Measurements from ENCODE around the gene MYO5B.

MYO5B gene

GRCh38 chr18:50187659-50188058 is 7.3 kb downstream of the MYO5B start:
- DNase-seq, result no peak

DNA sequence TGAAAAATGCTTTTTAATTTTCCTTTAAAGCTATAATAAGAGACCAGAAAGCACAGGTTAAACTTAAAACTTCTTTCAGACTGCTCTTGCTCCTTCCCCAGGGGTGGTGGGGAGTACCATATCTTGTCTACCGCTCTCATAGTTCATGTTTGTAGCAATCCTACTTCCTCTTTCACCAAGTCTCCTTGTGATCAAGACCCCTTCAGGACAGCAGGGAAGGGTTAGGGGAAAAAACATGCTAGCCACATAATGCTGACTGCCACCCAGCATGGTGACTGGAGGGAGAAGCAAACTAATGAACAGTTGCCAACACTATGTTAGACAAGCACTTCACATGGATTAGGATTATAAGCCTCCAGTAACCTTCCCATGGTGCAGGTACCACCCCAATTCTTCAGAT is 8.6 kb downstream of the MYO5B start:
- no peak for DNase-seq

- no peak for DNase-seq
Observed at GRCh38 chr18:50183556-50183955, 11.4 kb downstream of the MYO5B start.

DNA sequence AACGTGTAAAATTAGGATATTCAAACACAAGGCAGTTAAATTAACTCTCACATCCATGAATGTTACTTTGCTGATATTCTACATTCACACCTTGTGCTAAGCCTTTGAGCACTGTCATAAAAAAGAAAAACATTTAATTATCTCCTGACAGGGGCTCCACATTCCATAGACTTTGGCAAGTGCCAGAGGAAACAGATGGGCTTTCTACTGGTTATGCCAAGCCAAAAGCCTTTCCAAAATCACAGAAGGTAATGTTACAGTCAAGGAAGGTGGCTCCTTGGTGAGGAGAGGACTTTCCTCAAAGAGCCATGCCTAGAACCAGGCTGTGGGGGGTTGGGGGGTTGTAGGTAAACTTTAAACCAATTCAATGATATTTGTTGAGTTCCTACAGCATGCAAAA is 12.4 kb downstream of the MYO5B start:
- no peak for DNase-seq

DNA sequence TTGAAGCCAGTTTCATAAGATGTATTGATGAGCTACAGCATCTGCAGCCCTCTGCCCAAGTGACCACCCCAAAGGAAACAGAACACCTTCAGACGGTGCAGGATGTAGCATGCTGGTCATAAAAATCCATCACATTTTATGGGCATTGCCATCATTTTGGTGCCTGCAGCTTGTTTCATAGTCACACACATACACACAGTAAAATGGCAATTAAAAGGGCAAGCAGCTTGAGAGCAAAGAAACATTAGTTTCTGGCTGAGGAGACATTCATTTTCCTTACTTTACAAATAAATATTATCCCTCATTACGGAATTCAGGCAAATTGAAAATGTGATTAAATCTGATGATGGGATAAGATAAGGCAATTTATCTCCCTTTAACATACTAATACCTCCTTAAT is 13.4 kb downstream of the MYO5B start:
- no peak for DNase-seq

DNA sequence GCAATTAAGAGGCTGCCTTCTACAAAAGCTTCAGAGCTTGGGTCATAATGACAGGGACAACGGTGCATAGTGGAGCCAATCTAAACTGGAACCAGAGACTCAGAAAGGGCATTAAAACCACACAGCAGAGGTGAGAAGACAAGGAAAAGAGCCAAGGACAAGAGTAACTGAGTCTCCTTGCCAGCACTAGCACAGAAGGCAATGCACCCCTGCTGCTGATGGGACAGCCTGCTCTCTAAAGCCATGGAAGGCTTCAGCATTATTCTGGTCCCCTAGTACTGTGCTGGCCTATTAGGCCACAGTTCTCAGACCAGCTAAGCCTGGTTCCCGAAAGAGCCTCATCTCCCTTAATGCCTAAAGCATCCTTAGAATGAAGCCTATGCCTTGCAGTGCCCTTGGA is 15.5 kb downstream of the MYO5B start:
- no peak for DNase-seq

DNA sequence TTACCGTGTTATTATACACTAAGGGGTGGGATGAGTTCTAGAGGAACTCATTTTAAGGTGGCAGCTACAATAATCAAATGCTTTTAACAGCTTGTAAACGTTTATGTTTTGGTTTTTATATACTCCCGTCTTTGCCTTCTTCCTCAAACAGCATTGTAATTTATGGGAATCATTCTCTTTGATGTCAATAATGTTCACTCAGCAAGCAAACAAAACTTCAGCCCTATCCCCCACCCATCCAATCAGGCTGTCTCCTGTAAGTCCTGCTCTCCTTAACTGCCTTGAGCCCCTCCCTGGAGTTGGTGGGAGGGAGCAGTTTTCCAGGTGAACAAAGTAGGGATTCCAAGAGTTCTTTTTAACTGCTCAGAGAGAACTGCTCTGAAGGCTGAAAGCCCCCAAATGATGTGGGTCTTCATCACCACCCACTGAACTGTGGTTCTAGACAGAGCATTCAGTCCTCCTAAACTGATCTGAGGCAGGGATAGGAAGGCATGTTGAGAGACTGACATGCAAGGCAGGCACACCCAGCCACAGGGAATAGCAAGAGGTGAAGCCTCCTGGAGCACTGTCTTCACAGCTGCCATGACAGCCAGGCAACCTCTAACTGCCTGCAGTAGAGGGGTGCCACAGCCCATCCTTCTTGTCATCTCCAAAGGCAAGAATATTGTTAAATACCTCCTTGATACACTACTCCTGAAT is 17.5 kb downstream of the MYO5B start:
- no peak for DNase-seq

DNA sequence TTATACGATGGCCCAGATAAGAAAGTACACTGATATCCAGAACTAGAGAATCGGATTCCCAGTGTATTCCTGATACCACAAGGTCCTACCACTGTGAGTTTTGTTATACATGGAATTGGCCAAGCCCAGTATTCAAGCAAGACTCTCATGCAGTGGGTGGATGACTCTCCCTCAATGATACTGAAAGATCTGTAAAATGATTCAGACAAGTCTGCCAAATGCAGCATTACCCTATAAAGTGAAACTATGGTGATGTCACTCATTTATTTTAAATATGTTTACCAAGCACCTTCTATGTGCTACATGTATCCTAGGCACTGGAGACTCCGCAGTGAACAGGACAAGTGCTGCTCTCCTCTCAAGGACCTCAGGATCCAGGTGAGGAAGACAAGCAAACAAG is 22.6 kb downstream of the MYO5B start:
- no peak for DNase-seq

DNA sequence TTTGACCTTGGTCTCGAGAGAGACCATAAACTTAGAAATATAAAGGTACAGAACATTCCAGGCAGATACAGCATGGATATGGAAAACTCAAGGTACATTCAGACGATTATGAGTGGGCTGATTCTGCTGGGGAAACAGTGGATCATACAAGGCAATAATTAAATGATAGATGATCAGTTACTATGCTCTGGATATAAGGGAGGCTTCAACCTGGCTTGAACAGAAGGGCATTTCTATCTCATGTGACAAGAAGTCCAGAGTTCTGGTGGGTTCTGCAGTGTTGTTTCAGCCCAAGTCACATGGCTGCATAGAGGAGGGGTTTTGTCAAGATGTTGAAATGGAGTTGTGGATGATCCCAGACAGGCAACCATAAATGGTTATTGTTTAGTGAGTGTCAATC is 23.5 kb downstream of the MYO5B start:
- no peak for DNase-seq

DNA sequence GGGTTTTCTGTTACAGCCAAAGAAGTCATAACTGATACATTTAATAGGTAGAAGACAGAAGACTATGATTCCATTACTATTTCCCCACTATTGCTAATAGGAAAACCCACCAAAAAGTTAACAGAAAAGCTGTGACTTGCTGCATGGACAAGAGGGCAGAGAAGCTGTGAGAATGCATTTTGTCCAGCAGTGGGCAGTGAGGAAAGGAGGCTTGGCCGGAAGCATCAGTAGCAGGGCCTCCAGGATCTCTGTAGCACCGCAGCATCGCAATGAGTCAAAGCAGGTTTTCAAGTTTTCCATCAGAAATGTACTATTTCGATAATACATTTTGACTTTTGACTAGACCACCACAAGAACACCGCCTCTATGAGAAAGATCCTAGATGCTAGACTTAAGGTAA is 24.9 kb downstream of the MYO5B start:
- DNase-seq, result no peak

GRCh38 chr18:50169149-50169548 is 25.8 kb downstream of the MYO5B start:
- DNase-seq, result no peak

GRCh38 chr18:50167966-50168365 is 27.0 kb downstream of the MYO5B start:
- no peak for DNase-seq

- no peak for DNase-seq
Observed at GRCh38 chr18:50166901-50167300, 28.0 kb downstream of the MYO5B start.

- DNase-seq, result no peak
Observed at GRCh38 chr18:50163505-50163904, 31.4 kb downstream of the MYO5B start.

- no peak for DNase-seq
Observed at GRCh38 chr18:50162486-50163304, 32.3 kb downstream of the MYO5B start.

GRCh38 chr18:50161597-50162205 is 33.2 kb downstream of the MYO5B start:
- DNase-seq, result no peak

GRCh38 chr18:50159654-50160046 is 35.3 kb downstream of the MYO5B start:
- DNase-seq, result no peak

DNA sequence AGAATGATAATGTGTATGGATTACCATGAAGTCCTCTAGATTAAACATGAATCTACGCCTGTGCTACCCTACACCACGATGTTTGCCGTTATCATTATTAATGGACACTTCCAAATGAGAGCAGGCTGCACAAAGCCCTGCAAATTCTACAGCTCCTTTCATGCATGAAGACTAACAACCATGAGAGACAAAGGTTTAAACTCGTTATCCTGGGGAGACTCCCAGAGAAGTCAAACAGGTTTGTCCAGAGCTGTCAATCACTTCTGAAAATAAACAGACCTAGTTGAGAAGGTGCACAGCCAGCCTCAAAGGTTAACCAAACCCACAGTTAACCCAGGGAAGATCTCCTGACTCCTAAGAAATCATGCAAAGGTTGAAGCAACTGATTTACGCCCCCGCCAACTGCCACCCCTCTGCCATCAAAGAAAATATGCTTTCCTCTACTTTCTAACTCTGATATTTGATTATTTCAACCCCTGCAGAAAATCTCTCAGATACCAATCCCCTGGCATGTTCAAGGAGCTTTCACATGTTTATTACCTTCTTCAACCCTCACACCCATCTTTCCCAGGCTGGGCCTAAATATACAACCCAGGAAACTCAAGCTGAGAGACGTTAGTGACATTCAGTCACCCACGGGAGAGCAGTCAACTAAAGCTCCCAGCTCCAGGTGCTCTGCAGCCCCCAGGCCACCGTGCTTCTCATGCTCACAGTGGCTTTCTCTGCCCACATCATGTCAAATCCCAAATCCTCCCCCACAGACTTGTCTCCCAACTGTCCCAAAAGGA is 35.9 kb downstream of the MYO5B start:
- no peak for DNase-seq

GRCh38 chr18:50155406-50155805 is 39.5 kb downstream of the MYO5B start:
- no peak for DNase-seq

- no peak for DNase-seq
Observed at GRCh38 chr18:50154420-50154819, 40.5 kb downstream of the MYO5B start.

DNA sequence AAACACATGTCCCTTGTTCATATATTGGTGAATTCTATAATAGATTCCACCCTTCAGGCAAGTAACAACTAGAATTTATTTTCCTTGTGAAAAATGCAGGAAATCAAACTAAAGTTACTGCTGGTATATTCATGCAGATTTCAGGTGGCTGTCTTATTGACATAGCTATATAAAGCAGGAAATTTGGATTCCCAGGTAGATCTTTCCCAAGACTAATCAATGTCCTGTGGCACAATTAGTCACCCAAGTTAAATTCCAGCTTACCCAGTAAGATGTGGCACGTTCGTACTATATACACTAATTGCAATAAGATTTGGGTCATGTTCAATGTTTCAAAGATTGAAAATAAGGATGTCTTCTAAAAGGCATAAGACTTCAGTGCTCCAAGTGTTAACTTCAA is 42.0 kb downstream of the MYO5B start:
- no peak for DNase-seq

DNA sequence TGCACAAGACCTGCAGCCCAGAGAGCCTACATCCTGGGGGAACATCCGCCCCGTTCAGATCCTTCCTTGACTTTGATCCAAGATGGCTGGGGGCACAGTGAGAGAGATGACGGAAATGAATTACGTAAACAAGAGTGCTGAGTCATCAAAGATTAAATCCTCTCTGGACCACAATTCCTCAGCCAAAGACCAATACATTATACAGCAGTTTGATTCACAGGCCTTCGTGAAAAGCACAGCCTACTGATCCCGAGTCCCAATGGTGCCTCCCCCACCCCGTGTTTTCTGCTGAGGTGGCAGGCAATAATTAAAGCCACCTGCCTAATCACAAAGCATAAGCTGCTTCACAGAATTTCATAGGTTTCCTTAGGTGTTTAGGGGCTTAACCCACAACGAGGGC is 43.0 kb downstream of the MYO5B start:
- DNase-seq, result no peak

DNA sequence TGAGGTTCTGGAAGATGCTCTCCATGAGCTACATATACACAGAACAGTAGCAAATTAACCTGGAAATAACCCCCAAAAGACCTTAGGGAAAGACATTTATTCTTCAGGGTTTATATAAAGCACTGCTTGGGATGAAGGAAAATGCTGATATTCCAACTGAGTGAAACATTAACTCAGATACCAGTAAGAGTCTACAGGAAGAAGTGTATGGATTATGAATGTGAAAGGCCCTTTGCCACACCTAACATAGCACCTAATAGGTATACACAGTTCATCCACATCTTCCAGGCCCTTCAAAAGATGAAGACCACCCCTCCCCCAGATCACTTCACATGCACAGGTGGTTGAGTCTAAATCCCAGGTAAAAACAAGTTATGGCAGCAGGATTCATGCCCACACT is 50.4 kb downstream of the MYO5B start:
- DNase-seq, result no peak
